RWPE2 (cell line): ENCODE data around the gene GATB.

Source experiments
- ATAC-seq: fragments of 200-7000 bp; cut with Tn5 transposase; 3 replicates; pipeline ENCODE4 v1.9.1; 2021; ENCODE audit warnings: low read depth
- DNase-seq: peaks from one replicate; pipeline ENCODE4 v3.0.0-alpha.2; 2020; ENCODE audit warnings: low spot score
- H3K27ac ChIP-seq: fragments of 450-650 bp; 2 replicates; pipeline ENCODE4 v1.5.1; 2017; ENCODE audit warnings: mild to moderate bottlenecking; ENCODE audit not compliant: poor library complexity, severe bottlenecking
- H3K27me3 ChIP-seq: fragments of 250-450 bp; sonication (Bioruptor Pico); 2 replicates; pipeline ENCODE4 v1.5.1; 2021; ENCODE audit warnings: mild to moderate bottlenecking, moderate library complexity; ENCODE audit not compliant: insufficient read depth, poor library complexity, severe bottlenecking
- H3K36me3 ChIP-seq: fragments of 250-450 bp; sonication (Bioruptor Pico); 2 replicates; pipeline ENCODE4 v1.5.1; 2020; ENCODE audit warnings: low read depth, mild to moderate bottlenecking, moderate library complexity
- H3K4me1 ChIP-seq: fragments of 250-450 bp; sonication (Bioruptor Pico); 2 replicates; pipeline ENCODE4 v1.5.1; 2021; ENCODE audit warnings: mild to moderate bottlenecking, moderate library complexity; ENCODE audit not compliant: insufficient read depth, poor library complexity, severe bottlenecking
- H3K4me3 ChIP-seq: fragments of 250-450 bp; sonication (Bioruptor Pico); 2 replicates; pipeline ENCODE4 v1.5.1; 2021; ENCODE audit warnings: mild to moderate bottlenecking, moderate library complexity; ENCODE audit not compliant: severe bottlenecking
- H3K9me3 ChIP-seq: fragments of 250-450 bp; sonication (Bioruptor Pico); 2 replicates; pipeline ENCODE4 v1.5.1; 2021; ENCODE audit warnings: mild to moderate bottlenecking, moderate library complexity; ENCODE audit not compliant: severe bottlenecking
- TF ChIP-seq, protein P1 (sequence below): fragments of 450-650 bp; IDR thresholded peaks from one replicate; pipeline ENCODE4 v1.5.1; 2017; ENCODE audit warnings: mild to moderate bottlenecking, moderate library complexity; ENCODE audit not compliant: poor library complexity, severe bottlenecking

Gene GATB

DNA sequence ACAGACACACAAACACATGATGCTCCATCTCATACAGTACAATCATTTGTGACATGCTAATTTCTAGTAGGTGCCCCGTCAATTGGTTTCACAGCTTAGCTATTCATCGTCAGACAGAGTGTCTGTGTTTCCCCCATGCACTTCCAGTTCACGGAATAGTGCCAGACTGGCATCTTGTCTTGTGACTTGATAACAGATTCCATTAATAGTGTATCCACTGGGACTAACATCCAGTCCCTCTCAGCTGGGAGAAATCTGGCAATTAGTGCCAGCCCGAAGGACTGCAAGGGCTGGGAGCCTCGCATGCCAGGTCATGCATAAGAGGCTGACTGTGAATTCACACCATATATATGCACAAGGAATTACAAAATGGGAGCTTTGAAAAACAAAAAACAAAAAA lies 20.2 kb upstream of the GATB start:
- peaks cover 4% of the 10 kb centered on the region for H3K27me3 ChIP-seq

GRCh38 chr4:151777471-151777870 lies 16.7 kb upstream of the GATB start:
- Histone ChIP-seq H3K4me3 (no peak overlapping the region), H3K36me3 (no peaks in the 10 kb centered on the region), H3K4me1 (no peaks in the 10 kb centered on the region), H3K9me3 (peaks cover 2% of the 10 kb centered on the region), H3K27ac (no peak overlapping the region), H3K27me3 (peaks cover 4% of the 10 kb centered on the region)
- DNase-seq (no peak), ATAC-seq (no peak)
- TF ChIP-seq, protein P1, sequence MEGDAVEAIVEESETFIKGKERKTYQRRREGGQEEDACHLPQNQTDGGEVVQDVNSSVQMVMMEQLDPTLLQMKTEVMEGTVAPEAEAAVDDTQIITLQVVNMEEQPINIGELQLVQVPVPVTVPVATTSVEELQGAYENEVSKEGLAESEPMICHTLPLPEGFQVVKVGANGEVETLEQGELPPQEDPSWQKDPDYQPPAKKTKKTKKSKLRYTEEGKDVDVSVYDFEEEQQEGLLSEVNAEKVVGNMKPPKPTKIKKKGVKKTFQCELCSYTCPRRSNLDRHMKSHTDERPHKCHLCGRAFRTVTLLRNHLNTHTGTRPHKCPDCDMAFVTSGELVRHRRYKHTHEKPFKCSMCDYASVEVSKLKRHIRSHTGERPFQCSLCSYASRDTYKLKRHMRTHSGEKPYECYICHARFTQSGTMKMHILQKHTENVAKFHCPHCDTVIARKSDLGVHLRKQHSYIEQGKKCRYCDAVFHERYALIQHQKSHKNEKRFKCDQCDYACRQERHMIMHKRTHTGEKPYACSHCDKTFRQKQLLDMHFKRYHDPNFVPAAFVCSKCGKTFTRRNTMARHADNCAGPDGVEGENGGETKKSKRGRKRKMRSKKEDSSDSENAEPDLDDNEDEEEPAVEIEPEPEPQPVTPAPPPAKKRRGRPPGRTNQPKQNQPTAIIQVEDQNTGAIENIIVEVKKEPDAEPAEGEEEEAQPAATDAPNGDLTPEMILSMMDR = no peak

More for the DNA sequence above, 20.2 kb upstream of the GATB start:
- H3K36me3 ChIP-seq = no peaks in the 10 kb centered on the region
- no peak overlapping the region for H3K27ac ChIP-seq
- DNase-seq = no peak
- no peak overlapping the region for H3K4me3 ChIP-seq
- H3K9me3 ChIP-seq = no peaks in the 10 kb centered on the region
- TF ChIP-seq, protein P1 = no peak
- H3K4me1 ChIP-seq = no peaks in the 10 kb centered on the region
- no peak for ATAC-seq

DNA sequence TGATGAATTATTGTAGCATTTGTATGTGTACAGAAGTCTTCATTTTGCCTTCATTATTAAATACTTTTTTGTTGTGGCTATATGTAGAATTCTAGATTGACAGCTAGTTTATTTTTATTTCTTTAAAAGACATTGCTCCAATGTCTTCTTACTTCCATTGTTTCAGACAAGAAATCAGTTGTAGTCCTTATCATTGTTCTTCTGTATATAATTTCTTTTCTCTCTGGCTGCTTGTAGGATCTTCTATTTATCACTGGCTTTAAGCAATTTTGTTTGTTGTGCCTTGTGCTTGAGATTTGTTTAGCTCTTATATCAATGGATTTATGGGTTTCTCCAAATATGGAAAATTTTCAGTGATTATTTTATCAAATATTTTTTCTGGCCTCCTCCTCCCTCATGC lies 13.5 kb upstream of the GATB start:
- DNase-seq (no peak), ATAC-seq (no peak)
- TF ChIP-seq, protein P1 = no peak
- Histone ChIP-seq H3K27me3 (no peaks in the 10 kb centered on the region), H3K27ac (no peak overlapping the region), H3K36me3 (no peaks in the 10 kb centered on the region), H3K4me1 (no peaks in the 10 kb centered on the region), H3K9me3 (peaks cover 2% of the 10 kb centered on the region), H3K4me3 (no peak overlapping the region)

- no peaks in the 10 kb centered on the region for H3K27me3 ChIP-seq
- TF ChIP-seq, protein P1 = no peak
- no peaks in the 10 kb centered on the region for H3K36me3 ChIP-seq
- no peak overlapping the region for H3K4me3 ChIP-seq
- ATAC-seq = no peak
- no peaks in the 10 kb centered on the region for H3K4me1 ChIP-seq
- peaks cover 2% of the 10 kb centered on the region for H3K9me3 ChIP-seq
- no peak overlapping the region for H3K27ac ChIP-seq
- no peak for DNase-seq
Observed at GRCh38 chr4:151772274-151772673, 11.5 kb upstream of the GATB start.

DNA sequence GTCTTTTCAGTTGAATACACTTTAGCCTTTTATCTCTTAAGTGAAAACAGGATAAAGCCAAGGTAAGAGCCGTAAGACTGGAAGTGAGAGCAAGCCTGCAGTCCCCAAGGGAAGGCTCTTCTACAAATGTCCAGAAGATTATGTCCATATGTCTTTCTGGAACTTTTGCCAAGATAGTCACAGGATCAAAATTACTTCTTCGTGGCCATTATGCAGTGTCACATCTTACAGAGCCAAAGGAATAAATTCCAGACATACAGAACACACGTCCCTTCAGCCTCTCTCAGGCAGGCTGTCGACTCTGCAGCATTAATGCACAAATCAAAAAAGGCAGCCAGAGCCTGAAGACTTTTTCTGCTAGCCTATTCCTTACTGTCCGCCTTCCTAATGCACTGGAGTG lies 10.9 kb upstream of the GATB start:
- Histone ChIP-seq H3K36me3 (no peaks in the 10 kb centered on the region), H3K4me3 (no peak overlapping the region), H3K9me3 (peaks cover 2% of the 10 kb centered on the region), H3K4me1 (no peaks in the 10 kb centered on the region), H3K27ac (no peak overlapping the region), H3K27me3 (no peaks in the 10 kb centered on the region)
- ATAC-seq (no peak), DNase-seq (no peak)
- TF ChIP-seq, protein P1 = no peak
